Right lobe of liver (tissue), 6 donors: ENCODE results near the gene RBP5. TPM values are rescaled to one million over a fixed set of nuclear protein-coding genes. Genes with fewer than 3 reads are reported as not detected.

ENCODE experiments used
- ATAC-seq, 4 donors: fragments of 200-7000 bp; cut with Tn5 transposase; one replicate each; pipeline ENCODE4 v1.9.1; 2020; ENCODE audit warnings: mild to moderate bottlenecking in 4 of 4, moderate library complexity in 4 of 4
- DNase-seq, 3 donors: peaks; one replicate each; pipeline ENCODE4 v3.0.0-alpha.2; 2020
- H3K27ac ChIP-seq, 3 donors: fragments of 200-600 bp; one replicate each; pipeline ENCODE4 v1.8.0; 2022
- H3K27me3 ChIP-seq, 2 donors: fragments of 200-600 bp; one replicate each; pipeline ENCODE4 v1.8.0; 2022
- H3K36me3 ChIP-seq, 4 donors: fragments of 200-600 bp; sonication (generic) in 1 of 4; one replicate each; pipeline versions ENCODE4 v1.5.1 to v1.8.0; 2017 to 2022; ENCODE audit warnings: control low read depth in 1 of 4
- H3K4me1 ChIP-seq, 4 donors: fragments of 200-600 bp; sonication (generic) in 1 of 4; one replicate each; pipeline versions ENCODE4 v1.5.1 to v1.8.0; 2017 to 2022; ENCODE audit warnings: control low read depth in 1 of 4
- H3K4me3 ChIP-seq, 3 donors: fragments of 200-600 bp; one replicate each; pipeline ENCODE4 v1.8.0; 2022
- H3K9me3 ChIP-seq, 4 donors: fragments of 200-600 bp; sonication (generic) in 1 of 4; one replicate each; pipeline versions ENCODE4 v1.5.1 to v1.8.0; 2017 to 2022; ENCODE audit warnings: control low read depth in 1 of 4
- CTCF ChIP-seq, 4 donors: fragments of 200-600 bp in 3 of 4; fragments of 450-650 bp in 1 of 4; IDR thresholded peaks; one replicate each; pipeline versions ENCODE4 v1.5.1 to v1.8.0; 2016 to 2022; ENCODE audit warnings: antibody characterized with exemption in 4 of 4, mild to moderate bottlenecking in 2 of 4
- POLR2A ChIP-seq: fragments of 450-650 bp; IDR thresholded peaks from one replicate; pipeline ENCODE4 v1.6.1; 2017; ENCODE audit warnings: antibody characterized with exemption, mild to moderate bottlenecking
- WGBS: methylation state at CpG from one replicate; pipeline ENCODE4 v1.1.6; 2018; ENCODE audit warnings: low coverage, low lambda C conversion rate; ENCODE audit not compliant: insufficient coverage; ENCODE audit errors: missing lambda C conversion rate; 5-methylcytosine and 5-hydroxymethylcytosine counted together
- intact Hi-C, 2 donors: fragments of 100-400 bp; cut with DNase I; formaldehyde crosslinking; loops; one replicate each; pipeline versions ENCODE4 v1.11.2 to v1.14.1; 2022
- total RNA-seq, 6 experiments: library from RNA; depleted of rRNA in 2 of 6; stranded (reverse); fragments of >200 nt in 2 of 6; fragmentation: NEBNext Ultra II Directional in 3 of 6; extraction: Animal tissue kit (Norgen Biotek cat#: 25700) in 3 of 6; gene quantifications; one replicate each; pipeline versions ENCODE4 v1.1.0 to v1.2.4, GENCODE V29; 2016 to 2023
- donor health status: DM: no; HTN: yes; CAD: no.
- donor health status: DM: no; HTN: no; CAD: no.
- donor health status: DM: no; HTN: no; CAD: no.
- donor health status: DM: no; HTN: yes; CAD: no.
- donor health status: DM: no; HTN: yes; CAD: no.

Gene RBP5
- total RNA-seq, 6 experiments from 2014 or later, result 44.1 to 239 (median 98.2) TPM

GRCh38 chr12:7171854-7172253 is 43.2 kb upstream of the RBP5 start:
- H3K9me3 ChIP-seq, result no peaks in the 10 kb centered on the region
- ATAC-seq (no peak), DNase-seq (no peak)
- no peaks in the 10 kb centered on the region for H3K36me3 ChIP-seq
- TF ChIP-seq POLR2A, result no peak
- TF ChIP-seq CTCF (IDR thresholded peaks at IDR 0.05), result no peak
- H3K27ac ChIP-seq, result no peak overlapping the region
- WGBS, result 50% methylated on average over 1 of the region's 1 CpG
- no peaks in the 10 kb centered on the region for H3K27me3 ChIP-seq
- no peaks in the 10 kb centered on the region for H3K4me1 ChIP-seq
- intact Hi-C loops, result no loop called here
- H3K4me3 ChIP-seq, result no peak overlapping the region

- TF ChIP-seq POLR2A (no peak), CTCF (IDR thresholded peaks at IDR 0.05) (no peak)
- DNase-seq (no peak), ATAC-seq (no peak)
- Histone ChIP-seq H3K36me3 (no peaks in the 10 kb centered on the region), H3K27me3 (no peaks in the 10 kb centered on the region), H3K4me1 (no peaks in the 10 kb centered on the region), H3K27ac (no peak overlapping the region), H3K4me3 (no peak overlapping the region), H3K9me3 (no peaks in the 10 kb centered on the region)
- intact Hi-C loops, result no loop called here
Observed at GRCh38 chr12:7169951-7170350, 41.3 kb upstream of the RBP5 start.

GRCh38 chr12:7162691-7163114 is 34.0 kb upstream of the RBP5 start:
- Histone ChIP-seq H3K27ac (peak overlapping the region in 1 of 3 donors; percentile 82), H3K4me3 (no peak overlapping the region), H3K9me3 (no peaks in the 10 kb centered on the region), H3K36me3 (no peaks in the 10 kb centered on the region), H3K27me3 (no peaks in the 10 kb centered on the region), H3K4me1 (peaks cover 0 to 23% (median 3%) of the 10 kb centered on the region in 4 donors)
- DNase-seq, result peak in 2 of 3 donors; percentile 63 to 76
- intact Hi-C loops, result no loop called here
- WGBS, result 0% methylated on average over 19 of the region's 19 CpGs
- peak; percentile 82 to 85 (median 84) for ATAC-seq
- TF ChIP-seq POLR2A (no peak), CTCF (IDR thresholded peaks at IDR 0.05) (peak; percentile 62 to 82 (median 69))

- peak overlapping the region in 1 of 3 donors; percentile 82 for H3K27ac ChIP-seq
- no peak overlapping the region for H3K4me3 ChIP-seq
- no peaks in the 10 kb centered on the region for H3K9me3 ChIP-seq
- 46% methylated on average over 4 of the region's 5 CpGs for WGBS
- H3K36me3 ChIP-seq, result no peaks in the 10 kb centered on the region
- DNase-seq (peak; percentile 72 to 91 (median 90)), ATAC-seq (peak; percentile 69 to 84 (median 76))
- no peaks in the 10 kb centered on the region for H3K27me3 ChIP-seq
- TF ChIP-seq POLR2A (no peak), CTCF (IDR thresholded peaks at IDR 0.05) (no peak)
- H3K4me1 ChIP-seq, result peaks cover 0 to 26% (median 3%) of the 10 kb centered on the region in 4 donors
- intact Hi-C loops, result no loop called here
Observed at GRCh38 chr12:7161811-7162210, 33.1 kb upstream of the RBP5 start.

GRCh38 chr12:7161327-7161726 is 32.6 kb upstream of the RBP5 start:
- H3K27me3 ChIP-seq, result no peaks in the 10 kb centered on the region
- no peak overlapping the region for H3K4me3 ChIP-seq
- WGBS, result 85% methylated on average over 2 of the region's 4 CpGs
- TF ChIP-seq CTCF (IDR thresholded peaks at IDR 0.05) (no peak), POLR2A (no peak)
- ATAC-seq (peak in 1 of 4 donors; percentile 5), DNase-seq (no peak)
- no peaks in the 10 kb centered on the region for H3K9me3 ChIP-seq
- peak overlapping the region in 1 of 3 donors; percentile 82 for H3K27ac ChIP-seq
- peaks cover 0 to 31% (median 3%) of the 10 kb centered on the region in 4 donors for H3K4me1 ChIP-seq
- H3K36me3 ChIP-seq, result no peaks in the 10 kb centered on the region
- intact Hi-C loops, result no loop called here
